ENCODE data around the gene RAB17. TPM values are rescaled to one million over a fixed set of nuclear protein-coding genes. Genes with fewer than 3 reads are reported as not detected.

The RAB17 gene, protein sequence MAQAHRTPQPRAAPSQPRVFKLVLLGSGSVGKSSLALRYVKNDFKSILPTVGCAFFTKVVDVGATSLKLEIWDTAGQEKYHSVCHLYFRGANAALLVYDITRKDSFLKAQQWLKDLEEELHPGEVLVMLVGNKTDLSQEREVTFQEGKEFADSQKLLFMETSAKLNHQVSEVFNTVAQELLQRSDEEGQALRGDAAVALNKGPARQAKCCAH
- polyA plus RNA-seq (2013, experiment 1 of 4) = 0.70 TPM
- polyA plus RNA-seq (2013, experiment 2 of 4) = 0.14 TPM
- not detected for polyA plus RNA-seq (2013, experiment 3 of 4)
- not detected for polyA plus RNA-seq (2013, experiment 4 of 4)

DNA sequence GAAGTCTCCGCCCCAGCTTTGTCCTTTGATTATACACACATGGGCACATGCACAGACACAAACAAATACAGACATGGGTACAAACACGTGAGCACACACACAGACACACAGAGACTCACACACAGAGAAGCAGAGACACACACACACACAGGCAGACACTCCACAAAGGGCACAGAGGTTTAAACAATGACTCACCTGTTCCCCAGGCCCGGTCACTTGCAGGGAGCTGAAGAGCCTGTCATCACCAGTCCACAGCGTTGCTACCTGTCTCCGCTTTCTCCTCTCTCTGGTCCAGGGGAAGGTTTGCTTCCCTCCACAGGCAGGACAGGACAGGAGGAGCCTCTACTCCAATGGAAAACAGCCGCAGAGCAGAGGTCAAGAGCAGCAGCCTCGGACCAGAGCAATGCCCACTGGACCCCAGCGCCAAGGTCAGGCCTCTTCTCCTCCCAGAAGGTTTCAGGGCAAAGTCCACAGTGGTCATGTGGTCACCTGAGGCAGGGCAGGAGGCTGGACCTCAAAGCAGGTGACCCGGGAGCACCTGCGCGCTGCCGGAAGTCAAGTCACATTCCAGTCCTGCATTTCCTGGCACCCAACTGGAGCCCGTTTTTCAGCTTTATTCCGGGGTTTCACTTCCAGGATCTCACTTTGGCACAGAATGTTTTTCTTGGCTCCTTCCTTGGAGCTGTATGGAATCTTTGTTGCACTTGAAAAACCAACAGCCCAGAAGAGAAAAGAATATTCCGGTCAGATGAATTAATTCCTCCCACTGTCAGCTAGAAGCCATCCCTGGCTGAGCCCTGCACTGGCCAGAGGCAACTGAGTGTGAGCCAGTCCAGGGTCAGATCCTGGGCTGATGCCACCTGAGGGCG is at the start of gene RAB17:
RAB17 (minus strand) TSS at position 463 of the 869 bp plus-strand sequence. CDS start 4,580 bp downstream, outside the sequence.
- Histone ChIP-seq H3K27ac (ENCODE audit: insufficient read depth, low read depth, low read length, poor library complexity, severe bottlenecking) (no peak within 1 kb of the TSS), H3K9me3 (ENCODE audit: control insufficient read depth, low read length) (no peaks in the 10 kb centered on the region), H3K27me3 (ENCODE audit: control insufficient read depth, insufficient read depth, low read length, poor library complexity, severe bottlenecking) (no peaks in the 10 kb centered on the region), H3K36me3 (ENCODE audit: control insufficient read depth, insufficient read depth, low read length) (no peaks in the 10 kb centered on the region), H3K4me1 (ENCODE audit: control insufficient read depth, insufficient read depth, low read length) (peaks cover 19% of the 10 kb centered on the region), H3K4me3 (ENCODE audit: insufficient read depth, low read depth, low read length) (no peak within 1 kb of the TSS)
- WGBS, 2 experiments = 84% methylated on average over 16 of the region's 16 CpGs

DNA sequence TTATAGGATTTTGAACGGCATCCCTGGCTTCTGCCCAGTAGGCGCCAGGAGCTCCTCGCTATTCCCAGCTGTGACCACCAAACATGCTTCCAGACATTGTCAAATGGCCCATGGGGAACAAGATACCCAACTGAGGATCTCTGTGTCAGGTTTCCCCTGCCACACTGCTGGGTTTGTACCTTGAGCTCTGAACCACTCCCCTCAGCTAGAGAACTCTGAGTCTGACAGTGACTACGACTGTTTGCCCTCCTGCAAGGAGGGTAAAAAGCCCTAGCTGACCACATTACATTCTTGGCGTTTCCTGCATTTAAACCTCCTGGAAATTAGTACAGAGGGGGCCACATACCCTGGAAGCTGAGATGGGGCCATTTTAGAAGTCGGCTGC is 49.3 kb upstream of the RAB17 start:
- 85 to 89% methylated on average over 6 of the region's 6 CpGs for WGBS, 2 experiments
- Histone ChIP-seq H3K9me3 (ENCODE audit: control insufficient read depth, low read length) (peaks cover 3% of the 10 kb centered on the region), H3K4me1 (ENCODE audit: control insufficient read depth, insufficient read depth, low read length) (no peaks in the 10 kb centered on the region), H3K36me3 (ENCODE audit: control insufficient read depth, insufficient read depth, low read length) (no peaks in the 10 kb centered on the region), H3K27me3 (ENCODE audit: control insufficient read depth, insufficient read depth, low read length, poor library complexity, severe bottlenecking) (no peaks in the 10 kb centered on the region), H3K27ac (ENCODE audit: insufficient read depth, low read depth, low read length, poor library complexity, severe bottlenecking) (no peak overlapping the region), H3K4me3 (ENCODE audit: insufficient read depth, low read depth, low read length) (no peak overlapping the region)

DNA sequence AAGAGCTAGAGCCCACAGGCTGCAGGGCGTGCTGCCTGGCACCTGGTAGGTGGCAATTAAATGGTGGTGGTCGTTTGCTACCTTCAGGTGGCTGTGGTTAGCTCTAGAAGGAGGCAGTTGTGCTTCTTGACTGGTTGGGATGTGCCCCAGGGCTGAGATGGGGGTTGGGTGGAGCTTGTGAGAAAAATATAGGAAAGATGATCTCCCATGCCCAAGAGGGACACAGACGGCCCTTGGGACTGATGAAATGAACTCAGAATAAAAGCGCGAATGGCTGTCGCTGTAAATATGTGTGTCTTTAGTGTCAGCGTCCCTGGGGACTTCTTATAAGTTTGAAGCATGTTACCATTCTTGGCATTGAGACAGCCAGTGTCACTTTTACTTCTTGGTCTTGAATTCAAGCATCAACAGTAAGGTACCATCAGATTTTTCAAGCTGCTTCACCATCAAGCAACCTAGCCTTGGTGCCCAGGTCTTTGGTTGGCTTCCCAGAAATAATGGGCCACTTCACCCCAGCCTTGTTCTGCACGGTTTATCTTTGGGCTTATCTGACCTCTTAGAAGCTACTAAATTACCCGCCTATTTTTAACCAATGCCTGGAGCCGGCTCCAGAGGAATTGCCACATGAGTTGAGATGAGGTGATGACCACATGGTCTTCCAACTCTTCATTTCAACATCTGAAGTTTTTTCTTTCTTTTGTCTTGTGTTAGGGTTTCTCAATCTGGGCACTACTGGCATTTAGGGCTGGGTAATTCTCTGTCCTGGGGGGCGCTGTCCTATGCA is 48.7 kb upstream of the RAB17 start:
- WGBS, 2 experiments = 94 to 95% methylated on average over 11 of the region's 11 CpGs
- Histone ChIP-seq H3K9me3 (ENCODE audit: control insufficient read depth, low read length) (peaks cover 3% of the 10 kb centered on the region), H3K27ac (ENCODE audit: insufficient read depth, low read depth, low read length, poor library complexity, severe bottlenecking) (no peak overlapping the region), H3K4me1 (ENCODE audit: control insufficient read depth, insufficient read depth, low read length) (no peaks in the 10 kb centered on the region), H3K36me3 (ENCODE audit: control insufficient read depth, insufficient read depth, low read length) (no peaks in the 10 kb centered on the region), H3K4me3 (ENCODE audit: insufficient read depth, low read depth, low read length) (no peak overlapping the region), H3K27me3 (ENCODE audit: control insufficient read depth, insufficient read depth, low read length, poor library complexity, severe bottlenecking) (no peaks in the 10 kb centered on the region)

DNA sequence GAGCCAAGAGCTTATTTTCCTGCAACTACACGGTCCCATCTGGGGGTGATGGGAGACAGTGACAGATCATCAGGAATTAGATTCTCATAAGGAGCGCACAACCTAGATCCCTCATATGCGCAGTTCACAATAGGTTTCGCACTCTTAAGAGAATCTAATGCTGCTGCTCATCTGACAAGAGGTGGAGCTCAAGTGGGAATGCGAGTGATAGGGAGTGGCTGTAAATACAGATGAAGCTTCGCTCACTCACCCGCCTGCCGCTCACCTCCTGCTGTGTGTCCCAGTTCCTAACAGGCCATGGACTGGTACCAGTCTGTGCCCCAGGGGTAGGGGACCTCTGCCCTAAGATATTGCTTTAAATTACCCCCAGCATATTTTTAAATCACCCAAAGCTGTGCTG is 47.6 kb upstream of the RAB17 start:
- WGBS, 2 experiments = 93 to 96% methylated on average over 8 of the region's 8 CpGs
- H3K27ac ChIP-seq (ENCODE audit: insufficient read depth, low read depth, low read length, poor library complexity, severe bottlenecking) = no peak overlapping the region
- H3K9me3 ChIP-seq (ENCODE audit: control insufficient read depth, low read length) = peaks cover 3% of the 10 kb centered on the region
- H3K4me1 ChIP-seq (ENCODE audit: control insufficient read depth, insufficient read depth, low read length) = no peaks in the 10 kb centered on the region
- no peaks in the 10 kb centered on the region for H3K36me3 ChIP-seq (ENCODE audit: control insufficient read depth, insufficient read depth, low read length)
- no peak overlapping the region for H3K4me3 ChIP-seq (ENCODE audit: insufficient read depth, low read depth, low read length)
- no peaks in the 10 kb centered on the region for H3K27me3 ChIP-seq (ENCODE audit: control insufficient read depth, insufficient read depth, low read length, poor library complexity, severe bottlenecking)

DNA sequence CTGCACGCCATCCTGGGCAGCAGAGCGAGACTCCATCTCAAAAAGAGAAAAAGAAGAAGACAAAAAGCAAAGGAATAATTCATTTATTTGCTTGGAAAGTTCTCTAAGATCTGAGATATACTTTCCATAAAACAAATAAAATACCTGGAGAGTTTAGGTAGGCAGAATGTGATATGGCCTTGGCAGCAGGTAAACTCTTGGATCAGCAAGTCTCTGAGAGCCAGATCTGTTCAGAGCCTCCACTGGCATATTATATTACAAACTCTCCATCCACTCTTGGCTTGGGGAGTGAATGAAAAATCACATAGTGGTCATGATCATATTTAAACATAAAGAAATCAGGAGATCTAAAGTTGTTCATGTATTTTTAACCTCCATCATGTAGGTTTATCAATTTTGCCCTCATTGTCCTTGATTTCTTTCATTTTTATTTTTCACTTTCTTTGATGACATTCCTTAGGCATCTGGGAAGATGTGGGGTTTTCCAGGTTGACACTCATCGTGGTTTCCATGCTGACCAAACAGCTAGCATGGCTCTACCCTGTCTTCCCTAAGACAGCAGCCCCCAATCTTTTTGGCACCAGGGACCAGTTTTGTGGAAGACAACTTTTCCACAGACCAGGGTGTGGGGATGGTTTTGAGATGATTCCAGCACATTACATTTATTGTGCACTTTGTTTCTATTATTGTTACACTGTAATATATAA is 47.0 kb upstream of the RAB17 start:
- Histone ChIP-seq H3K36me3 (ENCODE audit: control insufficient read depth, insufficient read depth, low read length) (no peaks in the 10 kb centered on the region), H3K4me3 (ENCODE audit: insufficient read depth, low read depth, low read length) (no peak overlapping the region), H3K27ac (ENCODE audit: insufficient read depth, low read depth, low read length, poor library complexity, severe bottlenecking) (no peak overlapping the region), H3K27me3 (ENCODE audit: control insufficient read depth, insufficient read depth, low read length, poor library complexity, severe bottlenecking) (no peaks in the 10 kb centered on the region), H3K4me1 (ENCODE audit: control insufficient read depth, insufficient read depth, low read length) (no peaks in the 10 kb centered on the region), H3K9me3 (ENCODE audit: control insufficient read depth, low read length) (peaks cover 3% of the 10 kb centered on the region)
- 89 to 96% methylated on average over 3 of the region's 3 CpGs for WGBS, 2 experiments

DNA sequence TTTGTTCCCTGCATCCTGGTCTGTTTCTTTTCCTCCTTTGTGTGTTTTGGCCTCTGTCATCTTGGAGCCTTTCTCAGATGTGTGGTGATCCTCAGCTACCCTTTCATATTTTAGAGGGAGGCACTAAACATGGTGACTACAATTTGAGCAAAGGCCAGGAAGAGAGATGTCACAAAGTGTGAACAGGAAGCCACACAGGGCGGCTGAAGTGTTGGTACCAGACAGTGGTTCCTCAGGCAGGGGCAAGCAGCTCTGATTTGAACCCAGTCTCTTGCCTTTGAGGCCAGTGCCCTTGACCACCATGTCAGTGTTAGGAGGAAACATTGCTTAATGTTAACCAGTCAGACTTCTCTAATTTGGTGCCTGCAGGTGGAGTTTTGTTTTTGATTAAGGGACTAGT is 46.0 kb upstream of the RAB17 start:
- Histone ChIP-seq H3K4me3 (ENCODE audit: insufficient read depth, low read depth, low read length) (no peak overlapping the region), H3K27ac (ENCODE audit: insufficient read depth, low read depth, low read length, poor library complexity, severe bottlenecking) (no peak overlapping the region), H3K9me3 (ENCODE audit: control insufficient read depth, low read length) (no peaks in the 10 kb centered on the region), H3K27me3 (ENCODE audit: control insufficient read depth, insufficient read depth, low read length, poor library complexity, severe bottlenecking) (no peaks in the 10 kb centered on the region), H3K4me1 (ENCODE audit: control insufficient read depth, insufficient read depth, low read length) (no peaks in the 10 kb centered on the region), H3K36me3 (ENCODE audit: control insufficient read depth, insufficient read depth, low read length) (no peaks in the 10 kb centered on the region)
- WGBS, 2 experiments = 93 to 98% methylated on average over 1 of the region's 1 CpG

DNA sequence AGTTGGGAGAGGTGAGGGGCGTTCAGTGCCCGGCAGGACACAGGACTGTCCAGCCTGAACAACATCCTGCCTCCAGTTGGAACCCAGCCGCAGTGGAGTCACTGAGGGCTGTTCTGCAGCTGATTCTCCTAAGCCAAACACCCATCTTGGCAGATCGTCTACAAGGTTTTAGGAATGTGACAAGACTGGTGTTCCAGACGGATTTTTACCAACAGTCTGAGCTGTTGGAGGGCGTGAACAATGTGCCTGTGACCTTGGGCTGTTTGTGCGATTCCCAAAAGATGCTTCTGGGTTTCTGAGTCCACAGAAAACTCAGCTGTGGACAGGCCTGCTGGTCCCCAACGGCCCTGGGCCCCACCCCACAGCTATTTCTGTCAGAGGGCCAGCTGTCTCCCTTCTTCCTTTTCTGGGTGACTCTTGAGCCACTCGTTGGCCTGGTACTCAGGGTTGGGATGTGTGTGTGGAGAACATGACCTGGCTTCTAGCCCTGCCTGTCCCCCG is 42.6 kb upstream of the RAB17 start:
- peaks cover 11% of the 10 kb centered on the region for H3K27me3 ChIP-seq (ENCODE audit: control insufficient read depth, insufficient read depth, low read length, poor library complexity, severe bottlenecking)
- H3K4me3 ChIP-seq (ENCODE audit: insufficient read depth, low read depth, low read length) = no peak overlapping the region
- H3K27ac ChIP-seq (ENCODE audit: insufficient read depth, low read depth, low read length, poor library complexity, severe bottlenecking) = no peak overlapping the region
- peaks cover 8% of the 10 kb centered on the region for H3K4me1 ChIP-seq (ENCODE audit: control insufficient read depth, insufficient read depth, low read length)
- H3K36me3 ChIP-seq (ENCODE audit: control insufficient read depth, insufficient read depth, low read length) = no peaks in the 10 kb centered on the region
- 94 to 96% methylated on average over 10 of the region's 10 CpGs for WGBS, 2 experiments
- H3K9me3 ChIP-seq (ENCODE audit: control insufficient read depth, low read length) = no peaks in the 10 kb centered on the region

DNA sequence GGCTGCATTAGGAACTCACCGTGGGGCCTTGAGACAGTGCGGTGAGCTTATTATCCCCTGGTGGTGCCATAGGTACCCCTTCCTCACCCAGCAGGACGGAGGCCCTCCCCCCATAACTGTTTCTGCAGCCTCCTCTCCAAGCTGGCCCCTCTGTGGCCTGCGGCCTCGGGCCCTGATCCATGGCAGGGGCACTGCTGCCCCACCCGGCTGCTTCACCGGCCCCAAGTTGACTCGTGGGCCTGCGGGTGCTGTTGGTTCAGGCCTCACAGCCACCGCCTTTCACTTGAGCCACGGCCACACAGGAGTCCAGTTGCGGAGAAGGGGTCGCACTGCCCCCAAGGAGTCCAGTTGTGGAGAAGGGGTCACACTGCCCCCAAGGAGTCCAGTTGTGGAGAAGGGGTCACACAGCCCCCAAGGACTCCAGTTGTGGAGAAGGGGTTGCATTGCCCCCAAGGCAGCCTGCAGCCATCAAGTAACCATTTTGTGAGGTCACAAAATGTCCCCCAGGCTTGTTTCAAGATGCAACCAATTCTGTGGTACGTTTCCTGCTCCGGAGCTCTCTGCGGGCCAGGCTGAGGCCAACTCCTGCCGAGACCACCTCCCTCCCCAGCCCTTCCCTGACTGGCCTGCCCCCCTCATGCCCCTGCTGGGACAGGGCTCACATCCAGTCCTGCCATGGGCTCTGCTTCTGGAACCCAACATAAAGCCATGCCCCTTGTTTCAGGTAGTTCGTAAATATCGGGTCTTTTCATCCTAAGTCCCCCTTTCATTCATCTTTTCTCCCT is 41.5 kb upstream of the RAB17 start:
- H3K27ac ChIP-seq (ENCODE audit: insufficient read depth, low read depth, low read length, poor library complexity, severe bottlenecking) = no peak overlapping the region

More for the DNA sequence above, 41.5 kb upstream of the RAB17 start:
- peaks cover 9% of the 10 kb centered on the region for H3K4me1 ChIP-seq (ENCODE audit: control insufficient read depth, insufficient read depth, low read length)
- no peaks in the 10 kb centered on the region for H3K9me3 ChIP-seq (ENCODE audit: control insufficient read depth, low read length)
- peaks cover 20% of the 10 kb centered on the region for H3K27me3 ChIP-seq (ENCODE audit: control insufficient read depth, insufficient read depth, low read length, poor library complexity, severe bottlenecking)
- no peak overlapping the region for H3K4me3 ChIP-seq (ENCODE audit: insufficient read depth, low read depth, low read length)
- 93 to 96% methylated on average over 19 of the region's 19 CpGs for WGBS, 2 experiments
- H3K36me3 ChIP-seq (ENCODE audit: control insufficient read depth, insufficient read depth, low read length) = no peaks in the 10 kb centered on the region

All from ectodermal cell (in vitro differentiated cells).